SJCRH30 (cell line): ENCODE measurements around the gene WAS. TPM values are rescaled to one million over a fixed set of nuclear protein-coding genes. Genes with fewer than 3 reads are reported as not detected.
"Not testable (repeated sequence)": the region's sequence is repeated elsewhere in the genome, so short reads cannot be mapped to it uniquely, and the experiment has no call there.

Experiments used
- DNase-seq, 2 experiments: peaks; one replicate each; pipeline ENCODE4 v3.0.0-alpha.2; 2015 to 2020
- H3K27ac ChIP-seq: fragments of 250-450 bp; sonication (Bioruptor Pico); 2 replicates; pipeline ENCODE4 v1.5.1; 2020; ENCODE audit warnings: mild to moderate bottlenecking, moderate library complexity
- H3K27me3 ChIP-seq: fragments of 250-450 bp; sonication (Bioruptor Pico); 2 replicates; pipeline ENCODE4 v1.5.1; 2020; ENCODE audit warnings: mild to moderate bottlenecking, moderate library complexity
- H3K36me3 ChIP-seq: fragments of 250-450 bp; sonication (Bioruptor Pico); 2 replicates; pipeline ENCODE4 v1.5.1; 2020; ENCODE audit warnings: mild to moderate bottlenecking, moderate library complexity
- H3K4me1 ChIP-seq: fragments of 250-450 bp; sonication (Bioruptor Pico); 2 replicates; pipeline ENCODE4 v1.5.1; 2020; ENCODE audit warnings: mild to moderate bottlenecking, moderate library complexity
- H3K4me3 ChIP-seq: fragments of 250-450 bp; sonication (Bioruptor Pico); 2 replicates; pipeline ENCODE4 v1.5.1; 2020; ENCODE audit warnings: mild to moderate bottlenecking, moderate library complexity
- H3K9me3 ChIP-seq: fragments of 250-450 bp; sonication (Bioruptor Pico); replicated peaks from 2 replicates; pipeline ENCODE4 v1.5.1; 2020; ENCODE audit warnings: mild to moderate bottlenecking, moderate library complexity
- total RNA-seq: library from RNA; depleted of rRNA; stranded (reverse); fragments of >200 nt; shearing (Covaris generic); gene quantifications from 2 replicates; pipeline ENCODE4 v1.2.3, GENCODE V29; 2014

Gene WAS
- total RNA-seq, 1 experiment from 2014 or later: not detected

DNA sequence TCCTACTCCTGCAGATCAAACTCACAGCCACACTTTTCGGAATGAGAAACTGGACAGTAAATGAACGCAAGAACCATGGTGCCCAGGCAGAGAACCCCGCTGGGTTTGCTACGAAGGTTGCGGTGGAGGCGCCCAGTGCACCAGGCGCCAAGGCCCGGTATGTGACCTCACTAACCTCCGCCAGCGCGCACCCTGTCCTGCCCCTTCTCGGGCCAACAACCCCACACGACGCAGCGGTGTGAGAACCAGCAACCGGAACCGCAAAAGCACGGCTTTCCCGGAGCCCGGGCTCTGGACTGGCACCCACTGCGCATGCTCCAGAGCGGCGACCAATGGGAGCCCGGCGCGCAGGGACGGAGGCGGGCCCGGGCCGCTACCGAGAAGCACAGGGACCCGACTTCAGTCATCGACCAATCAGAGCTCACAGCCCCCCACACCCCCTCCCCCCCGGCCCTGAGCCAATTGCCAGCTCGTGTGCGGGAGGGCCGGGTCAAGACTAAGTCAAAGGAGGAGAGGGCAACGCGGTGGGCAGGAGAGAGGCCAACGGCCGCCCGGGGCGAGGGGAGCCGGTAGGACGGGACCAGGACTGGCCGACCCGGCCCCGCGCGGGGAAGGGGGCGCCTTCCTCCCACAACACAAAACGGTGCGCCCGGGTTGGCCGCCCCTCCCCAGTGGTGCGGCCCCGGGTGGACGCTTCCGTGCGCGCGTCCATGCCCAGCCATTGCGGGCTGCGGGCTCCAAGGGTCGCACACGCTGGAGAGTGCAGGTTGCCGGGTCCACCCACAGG is 7.3 kb upstream of the WAS start:
- Histone ChIP-seq H3K36me3 (no peaks in the 10 kb centered on the region), H3K27me3 (no peaks in the 10 kb centered on the region), H3K4me1 (no peaks in the 10 kb centered on the region), H3K27ac (peak overlapping the region; percentile 49; the same call in 1 of the 2 replicates), H3K9me3 (no peaks in the 10 kb centered on the region), H3K4me3 (peak overlapping the region; percentile 86)
- DNase-seq: peak; percentile 80 to 87

GRCh38 chrX:48676893-48677270 is 6.7 kb upstream of the WAS start:
- Histone ChIP-seq H3K4me1 (no peaks in the 10 kb centered on the region), H3K4me3 (peak overlapping the region; percentile 86), H3K36me3 (no peaks in the 10 kb centered on the region), H3K9me3 (no peaks in the 10 kb centered on the region), H3K27me3 (no peaks in the 10 kb centered on the region), H3K27ac (peak overlapping the region; percentile 49; the same call in 1 of the 2 replicates)
- no peak for DNase-seq

GRCh38 chrX:48677516-48677915 is 6.1 kb upstream of the WAS start:
- Histone ChIP-seq H3K4me1 (no peaks in the 10 kb centered on the region), H3K4me3 (no peak overlapping the region), H3K27me3 (no peaks in the 10 kb centered on the region), H3K27ac (no peak overlapping the region), H3K9me3 (no peaks in the 10 kb centered on the region), H3K36me3 (no peaks in the 10 kb centered on the region)
- no peak for DNase-seq

- not testable (repeated sequence) for H3K9me3 ChIP-seq, H3K4me1 ChIP-seq, H3K27me3 ChIP-seq, DNase-seq, H3K36me3 ChIP-seq, H3K27ac ChIP-seq, H3K4me3 ChIP-seq
Observed at GRCh38 chrX:48680467-48680866, 3.1 kb upstream of the WAS start.

GRCh38 chrX:48680925-48681324 is 2.7 kb upstream of the WAS start:
- H3K4me3 ChIP-seq, H3K4me1 ChIP-seq, DNase-seq, H3K36me3 ChIP-seq, H3K27me3 ChIP-seq, H3K9me3 ChIP-seq, H3K27ac ChIP-seq: not testable (repeated sequence)

GRCh38 chrX:48681539-48682183 is 1.9 kb upstream of the WAS start:
- Histone ChIP-seq H3K27me3 (no peaks in the 10 kb centered on the region), H3K9me3 (no peaks in the 10 kb centered on the region), H3K4me3 (no peak overlapping the region), H3K27ac (no peak overlapping the region), H3K4me1 (no peaks in the 10 kb centered on the region), H3K36me3 (no peaks in the 10 kb centered on the region)
- no peak for DNase-seq

- not testable (repeated sequence) for H3K9me3 ChIP-seq, H3K27me3 ChIP-seq, H3K4me1 ChIP-seq, H3K36me3 ChIP-seq, H3K27ac ChIP-seq, H3K4me3 ChIP-seq, DNase-seq
Observed at GRCh38 chrX:48682795-48683194, 804 bp upstream of the WAS start.

- no peaks in the 10 kb centered on the region for H3K4me1 ChIP-seq
- no peaks in the 10 kb centered on the region for H3K9me3 ChIP-seq
- no peaks in the 10 kb centered on the region for H3K36me3 ChIP-seq
- no peak overlapping the region for H3K27ac ChIP-seq
- no peak overlapping the region for H3K4me3 ChIP-seq
- no peak for DNase-seq
- no peaks in the 10 kb centered on the region for H3K27me3 ChIP-seq
Observed at GRCh38 chrX:48684134-48684533, 535 bp downstream of the WAS start.

DNA sequence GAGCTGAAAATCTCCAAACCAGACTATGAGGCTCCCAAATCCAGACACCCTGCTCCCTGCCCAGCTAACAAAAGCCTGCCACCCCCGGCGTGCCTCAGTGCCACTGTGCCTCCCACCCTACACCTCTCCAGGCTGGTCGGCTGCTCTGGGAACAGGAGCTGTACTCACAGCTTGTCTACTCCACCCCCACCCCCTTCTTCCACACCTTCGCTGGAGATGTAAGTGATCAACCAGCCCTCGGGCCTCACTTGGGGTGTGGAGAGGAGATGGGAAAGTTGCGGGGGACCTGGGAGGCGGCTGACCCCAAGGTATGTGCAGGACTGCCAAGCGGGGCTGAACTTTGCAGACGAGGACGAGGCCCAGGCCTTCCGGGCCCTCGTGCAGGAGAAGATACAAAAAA is 1.8 kb downstream of the WAS start:
- Histone ChIP-seq H3K4me1 (no peaks in the 10 kb centered on the region), H3K4me3 (no peak overlapping the region), H3K27me3 (no peaks in the 10 kb centered on the region), H3K27ac (no peak overlapping the region), H3K9me3 (no peaks in the 10 kb centered on the region), H3K36me3 (no peaks in the 10 kb centered on the region)
- no peak for DNase-seq

DNA sequence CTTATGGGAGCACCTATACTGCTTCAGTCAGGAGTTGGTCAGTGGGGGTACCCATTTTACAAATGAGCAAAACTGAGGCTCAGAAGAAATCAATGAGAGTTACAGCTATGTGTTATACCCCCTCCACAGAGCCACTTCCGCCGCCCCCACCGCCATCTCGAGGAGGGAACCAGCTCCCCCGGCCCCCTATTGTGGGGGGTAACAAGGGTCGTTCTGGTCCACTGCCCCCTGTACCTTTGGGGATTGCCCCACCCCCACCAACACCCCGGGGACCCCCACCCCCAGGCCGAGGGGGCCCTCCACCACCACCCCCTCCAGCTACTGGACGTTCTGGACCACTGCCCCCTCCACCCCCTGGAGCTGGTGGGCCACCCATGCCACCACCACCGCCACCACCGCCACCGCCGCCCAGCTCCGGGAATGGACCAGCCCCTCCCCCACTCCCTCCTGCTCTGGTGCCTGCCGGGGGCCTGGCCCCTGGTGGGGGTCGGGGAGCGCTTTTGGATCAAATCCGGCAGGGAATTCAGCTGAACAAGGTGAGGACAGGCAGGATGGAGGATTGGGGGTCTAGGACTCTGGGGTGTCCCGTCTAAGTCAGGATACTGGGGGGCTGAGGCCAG is 5.0 kb downstream of the WAS start:
- Histone ChIP-seq H3K4me1 (no peaks in the 10 kb centered on the region), H3K4me3 (no peak overlapping the region), H3K36me3 (no peaks in the 10 kb centered on the region), H3K27ac (no peak overlapping the region), H3K27me3 (no peaks in the 10 kb centered on the region), H3K9me3 (no peaks in the 10 kb centered on the region)
- no peak for DNase-seq

DNA sequence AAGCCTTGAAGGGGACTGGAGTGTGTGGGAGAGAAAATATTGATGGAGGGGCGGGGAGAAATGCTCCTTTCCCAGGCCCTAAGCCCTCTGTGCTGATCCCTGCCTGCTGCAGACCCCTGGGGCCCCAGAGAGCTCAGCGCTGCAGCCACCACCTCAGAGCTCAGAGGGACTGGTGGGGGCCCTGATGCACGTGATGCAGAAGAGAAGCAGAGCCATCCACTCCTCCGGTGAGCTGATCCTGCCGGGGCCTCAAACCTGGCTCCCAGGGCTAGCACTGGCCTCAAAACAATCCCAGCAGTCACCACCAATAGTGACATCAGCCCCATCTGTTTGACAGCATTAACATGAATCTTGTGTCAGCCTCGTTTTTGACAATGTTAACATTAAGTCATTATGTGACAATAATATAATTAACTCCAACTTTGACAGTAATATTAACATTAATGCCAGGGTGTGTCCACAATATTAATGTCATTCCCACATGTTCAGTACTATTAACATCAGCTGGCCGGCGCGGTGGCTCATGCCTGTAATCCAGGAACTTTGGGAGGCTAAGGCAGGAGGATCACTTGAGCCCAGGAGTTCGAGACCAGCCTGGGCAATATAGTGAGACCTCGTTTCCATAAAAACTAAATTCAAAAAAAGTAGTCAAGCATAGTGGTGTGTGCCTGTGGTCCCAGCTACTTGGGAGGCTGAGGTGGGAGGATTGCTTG is 5.8 kb downstream of the WAS start:
- Histone ChIP-seq H3K4me1 (no peaks in the 10 kb centered on the region), H3K9me3 (no peaks in the 10 kb centered on the region), H3K27me3 (no peaks in the 10 kb centered on the region), H3K27ac (no peak overlapping the region), H3K4me3 (no peak overlapping the region), H3K36me3 (no peaks in the 10 kb centered on the region)
- no peak for DNase-seq

DNA sequence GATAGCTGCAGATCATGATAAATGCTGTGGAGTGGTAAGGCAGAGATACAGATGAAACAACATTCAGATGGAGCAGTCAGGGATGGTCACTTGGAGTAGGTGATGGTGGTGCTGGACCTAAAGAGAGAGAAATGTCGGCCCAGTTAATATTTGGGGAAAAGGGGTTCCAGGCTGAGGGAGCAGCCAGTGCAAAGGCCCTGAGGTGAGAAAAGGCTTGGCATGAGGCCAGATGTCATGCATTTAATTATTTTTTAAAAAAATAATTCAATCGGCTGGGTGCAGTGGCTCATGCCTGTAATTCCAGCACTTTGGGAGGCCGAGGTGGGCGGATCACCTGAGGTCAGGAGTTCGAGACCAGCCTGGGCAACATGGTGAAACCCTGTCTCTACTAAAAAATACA is 8.1 kb downstream of the WAS start:
- not testable (repeated sequence) for H3K27ac ChIP-seq, H3K4me1 ChIP-seq, H3K27me3 ChIP-seq, DNase-seq, H3K4me3 ChIP-seq, H3K9me3 ChIP-seq, H3K36me3 ChIP-seq

GRCh38 chrX:48694776-48695533 is 11.4 kb downstream of the WAS start:
- H3K27ac ChIP-seq: peak overlapping the region; percentile 74; the same call in 1 of the 2 replicates
- DNase-seq: peak; percentile 13 to 30
- H3K4me3 ChIP-seq: peak overlapping the region; percentile 67
- H3K4me1 ChIP-seq: no peaks in the 10 kb centered on the region
- H3K9me3 ChIP-seq: no peaks in the 10 kb centered on the region
- H3K27me3 ChIP-seq: no peaks in the 10 kb centered on the region
- no peaks in the 10 kb centered on the region for H3K36me3 ChIP-seq

- peak in 1 of 2 experiments; percentile 18 for DNase-seq
- Histone ChIP-seq H3K4me1 (no peaks in the 10 kb centered on the region), H3K27ac (peak overlapping the region; percentile 74), H3K27me3 (no peaks in the 10 kb centered on the region), H3K9me3 (no peaks in the 10 kb centered on the region), H3K4me3 (peak overlapping the region; percentile 67), H3K36me3 (no peaks in the 10 kb centered on the region)
Observed at GRCh38 chrX:48695534-48695896, 11.9 kb downstream of the WAS start.
